Stimulated activated CD8-positive, alpha-beta memory T cell treated with anti-CD3 and anti-CD28 coated beads, Interleukin-4, amount 100 ng/mL, for 4 hours (primary cell): ENCODE data around the gene THAP7.

Experiments used
- DNase-seq, 2 donors: peaks; one replicate each; pipeline ENCODE4 v3.0.0-alpha.2; 2020; ENCODE audit warnings: low read depth in 2 of 2, low spot score in 1 of 2

Gene THAP7

DNA sequence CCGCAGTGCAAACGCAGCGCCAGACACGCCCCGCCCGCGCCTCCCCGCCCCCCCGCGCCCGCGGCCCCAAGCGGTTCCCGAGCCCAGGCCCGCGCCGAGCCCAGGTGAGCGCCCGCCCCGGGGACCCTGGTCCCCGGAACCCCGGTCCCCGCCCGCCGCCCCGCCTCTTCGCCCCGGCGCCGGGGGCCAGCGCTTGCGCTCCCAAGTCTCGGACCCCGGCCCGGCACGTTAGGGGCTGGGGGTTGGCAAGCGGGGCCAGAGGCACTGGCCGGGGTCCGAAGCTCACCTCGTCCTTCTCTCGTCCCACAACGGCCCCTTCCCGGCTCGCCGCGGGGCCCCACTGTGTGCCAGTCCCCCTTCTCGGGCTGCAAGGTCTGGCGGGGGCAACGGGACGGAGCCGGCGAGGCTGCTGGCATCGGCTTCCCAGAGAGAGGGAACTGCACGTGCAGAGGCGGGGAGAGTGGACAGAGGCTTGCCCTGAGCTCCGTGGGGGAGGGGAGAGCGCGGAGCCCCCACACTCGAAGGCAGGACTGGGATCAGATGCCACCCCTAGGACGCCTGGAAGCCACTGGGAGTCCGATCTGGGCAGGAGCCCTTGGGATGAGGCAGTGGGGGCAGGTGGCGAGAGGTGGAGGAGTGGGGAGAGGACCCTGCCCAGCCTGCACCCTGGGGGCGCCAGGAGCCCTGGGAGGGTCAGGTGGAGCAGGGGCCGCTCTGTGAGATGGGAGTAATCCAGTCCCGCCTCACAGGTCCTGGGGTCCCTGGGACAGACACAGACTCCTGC lies 36.6 kb downstream of the THAP7 start:
- no peak for DNase-seq

DNA sequence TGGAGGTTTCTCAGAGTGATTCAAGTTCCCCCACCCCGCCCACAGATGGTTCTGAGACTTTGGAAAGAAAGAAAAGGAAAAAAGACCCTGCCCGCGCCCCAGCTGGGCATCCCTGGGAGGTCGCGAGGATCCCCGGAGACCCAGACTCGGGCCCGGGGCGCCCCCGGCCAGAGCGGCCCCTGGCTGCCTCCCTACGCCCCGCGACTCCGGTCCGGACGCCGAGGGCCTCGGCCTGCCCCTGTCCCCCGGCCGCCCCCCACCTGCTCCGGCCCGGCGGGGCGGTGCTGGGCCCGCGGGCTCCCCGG lies 37.2 kb downstream of the THAP7 start:
- no peak for DNase-seq

DNA sequence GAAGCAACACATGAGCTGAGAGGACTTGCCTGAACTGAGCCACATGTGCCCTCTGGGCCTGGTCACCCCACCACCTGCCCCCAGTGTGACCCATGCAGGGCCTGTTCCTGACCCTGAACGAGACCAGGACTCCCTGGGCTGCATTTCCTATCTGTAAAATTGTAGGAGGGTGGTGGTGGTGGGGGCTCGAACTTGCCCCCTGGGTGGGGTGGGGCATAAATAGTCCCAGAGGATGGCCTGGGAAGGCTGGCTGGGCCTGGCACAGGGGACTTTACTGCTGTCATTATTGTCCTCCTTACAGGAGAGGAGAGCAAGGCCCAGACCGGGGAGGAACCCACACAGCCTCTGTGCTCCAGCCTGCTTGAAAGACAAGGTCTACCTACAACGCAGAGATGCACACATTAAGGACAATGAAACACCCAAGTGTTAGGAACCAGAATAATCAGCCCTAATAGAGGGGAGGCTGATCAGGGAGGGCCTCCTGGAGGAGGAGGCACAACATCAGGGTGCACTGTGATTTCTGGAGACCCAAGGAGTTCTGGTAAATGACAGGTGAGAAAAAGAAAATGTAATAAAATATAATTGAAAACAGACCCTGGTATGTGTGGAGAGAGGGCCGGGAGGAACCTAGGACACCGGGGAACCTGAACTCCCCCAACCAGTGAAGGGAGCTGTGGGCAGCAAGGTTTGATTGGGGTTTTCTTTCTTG lies 37.7 kb downstream of the THAP7 start:
- no peak for DNase-seq

DNA sequence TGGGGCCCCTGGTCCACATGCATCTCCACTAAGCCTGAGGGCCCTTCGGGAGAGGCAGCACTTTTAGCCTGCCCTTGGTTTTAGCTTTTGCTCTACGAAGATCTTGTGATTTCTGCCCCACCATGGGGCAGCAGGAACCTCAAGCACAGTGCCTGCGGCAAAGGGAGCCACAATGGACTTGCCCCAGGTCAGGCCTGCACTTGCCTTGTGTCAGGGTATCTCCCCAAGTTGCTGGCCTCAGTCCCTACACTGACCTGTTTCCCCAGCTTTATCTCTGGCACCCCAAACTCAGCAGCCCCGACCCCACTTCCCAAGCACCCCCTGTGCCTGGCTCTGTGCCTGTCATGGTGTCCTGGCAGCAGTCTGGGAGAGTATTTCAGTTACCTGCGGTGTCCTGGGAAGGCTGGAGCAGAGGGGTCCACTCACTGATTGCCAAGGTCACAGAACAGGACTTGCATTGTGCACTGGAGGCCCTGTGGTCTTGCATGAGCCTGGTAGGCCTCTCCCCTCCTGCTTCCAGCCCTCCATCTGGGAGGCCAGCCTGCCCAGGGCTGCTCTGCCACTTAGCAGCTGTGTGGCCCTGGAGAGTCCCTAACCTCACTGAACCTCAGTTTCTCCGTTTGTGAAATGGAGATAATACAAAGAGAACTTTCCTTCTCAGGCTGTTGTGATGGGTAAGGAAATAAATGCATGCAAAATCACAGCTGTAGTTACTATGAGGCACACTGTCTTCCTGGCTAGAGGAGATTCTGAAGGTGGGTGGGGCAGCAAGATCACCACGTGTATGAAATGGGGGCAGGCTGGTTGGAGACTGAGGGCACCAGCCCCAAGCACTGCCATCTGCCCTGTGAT lies 38.5 kb downstream of the THAP7 start:
- no peak for DNase-seq

DNA sequence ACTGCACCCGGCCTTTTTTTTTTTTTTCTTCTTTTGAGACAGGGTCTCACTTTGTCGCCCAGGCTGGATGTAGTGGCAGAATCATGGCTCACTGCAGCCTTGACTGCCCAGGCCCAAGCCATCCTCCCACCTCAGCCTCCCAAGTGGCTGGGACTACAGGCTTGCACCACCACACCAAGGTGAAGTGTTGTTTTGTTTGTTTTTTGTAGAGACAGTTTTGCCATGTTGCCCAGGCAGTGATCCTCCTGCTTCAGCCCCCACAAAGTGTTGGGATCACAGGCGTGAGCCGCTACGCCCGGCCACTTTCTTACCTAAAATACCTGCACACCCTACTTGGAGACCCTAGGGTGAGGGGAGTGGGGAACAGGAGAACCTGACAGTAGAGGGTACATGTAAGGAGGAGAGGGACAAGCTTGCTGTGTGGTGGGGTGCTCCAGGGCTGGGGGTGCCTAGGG lies 39.4 kb downstream of the THAP7 start:
- no peak for DNase-seq

DNA sequence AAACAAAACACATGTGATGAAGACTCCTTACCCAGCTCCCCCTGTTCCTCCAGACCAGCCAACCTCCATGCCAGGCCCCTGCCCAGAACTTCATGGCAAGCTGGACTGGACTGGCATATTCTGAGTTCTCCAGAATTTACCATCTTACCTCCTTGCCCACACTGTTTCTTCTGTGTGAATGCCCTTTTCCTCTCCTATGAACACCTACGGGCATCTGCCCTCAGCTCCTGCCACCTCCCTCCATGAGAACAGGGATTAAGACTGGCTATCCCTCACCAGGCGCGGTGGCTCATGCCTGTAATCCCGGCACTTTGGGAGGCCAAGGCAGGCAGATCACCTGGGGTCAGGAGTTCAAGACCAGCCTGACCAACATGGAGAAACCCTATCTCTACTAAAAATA lies 41.3 kb downstream of the THAP7 start:
- DNase-seq: no peak

DNA sequence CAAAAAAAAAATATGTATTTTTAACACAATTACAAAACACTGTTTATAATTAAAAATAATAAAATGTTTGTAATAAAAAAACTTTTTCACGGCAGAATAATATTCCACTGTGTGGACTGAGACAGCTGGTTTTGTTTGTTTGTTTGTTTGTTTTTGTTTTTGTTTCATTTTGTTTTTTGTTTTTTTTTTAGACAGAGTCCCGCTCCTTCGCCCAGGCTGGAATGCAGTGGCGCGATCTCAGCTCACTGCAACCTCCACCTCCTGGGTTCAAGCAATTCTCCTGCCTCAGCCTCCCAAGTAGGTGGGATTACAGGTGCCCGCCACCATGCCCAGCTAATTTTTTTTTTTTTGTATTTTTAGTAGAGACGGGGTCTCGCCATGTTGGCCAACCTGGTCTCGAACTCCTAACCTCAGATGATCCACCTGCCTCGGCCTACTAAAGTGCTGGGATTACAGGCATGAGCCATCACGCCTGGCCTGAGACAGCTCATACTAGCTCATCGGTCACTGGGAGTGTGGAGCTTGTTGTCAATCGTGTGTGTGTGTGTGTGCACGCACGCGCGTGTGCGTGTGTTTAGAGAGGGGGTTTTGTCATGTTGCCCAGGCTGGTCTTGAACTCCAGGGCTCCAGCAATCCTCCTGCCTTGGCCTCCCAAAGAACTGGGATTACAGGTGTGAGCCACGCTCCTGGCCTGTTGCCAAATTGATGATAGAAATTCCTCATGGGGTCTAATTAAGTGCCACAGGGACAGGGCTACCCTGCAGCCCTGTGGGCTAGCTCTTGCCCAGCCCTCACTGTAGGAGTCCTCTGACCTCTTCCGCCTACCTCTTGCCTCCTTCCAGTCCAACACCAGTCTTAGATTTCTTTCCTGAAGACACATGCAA lies 42.1 kb downstream of the THAP7 start:
- DNase-seq: no peak

DNA sequence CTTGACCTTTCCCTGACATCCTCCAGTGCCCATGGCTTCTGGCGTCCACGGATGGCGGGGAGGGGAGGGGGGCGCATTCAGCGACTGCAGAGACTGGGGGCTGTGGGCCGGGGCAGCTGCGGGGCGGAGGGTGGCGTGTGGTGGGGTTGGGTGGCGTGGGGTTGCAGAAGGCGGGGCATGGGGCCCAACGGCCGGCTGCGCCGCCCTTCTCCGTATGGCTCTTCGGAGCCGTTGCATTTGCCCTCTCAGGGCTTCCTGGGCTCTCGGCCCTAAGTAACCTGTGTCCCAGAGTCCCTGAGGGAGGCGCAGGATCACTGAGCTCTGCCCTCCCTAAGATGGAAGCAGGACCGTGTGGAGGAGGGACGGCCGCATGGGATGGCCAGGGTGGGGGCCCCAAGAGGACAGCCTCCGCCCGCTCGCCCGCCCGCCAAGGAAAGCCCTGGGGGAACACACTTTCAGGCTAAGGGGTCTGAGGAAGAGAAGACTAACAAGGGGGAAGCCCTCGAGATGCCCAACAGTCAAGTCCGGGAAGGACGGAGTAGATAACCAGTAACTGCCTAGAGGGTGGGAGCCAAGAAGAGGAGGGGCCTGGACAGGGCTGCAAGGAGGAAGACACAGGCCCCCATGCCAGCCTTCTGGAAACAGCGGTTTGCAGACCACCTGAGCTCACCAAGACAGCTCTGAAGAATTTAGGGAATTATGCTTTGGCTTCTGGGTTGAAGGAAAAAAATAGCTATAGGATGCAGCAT lies 44.1 kb downstream of the THAP7 start:
- no peak for DNase-seq

DNA sequence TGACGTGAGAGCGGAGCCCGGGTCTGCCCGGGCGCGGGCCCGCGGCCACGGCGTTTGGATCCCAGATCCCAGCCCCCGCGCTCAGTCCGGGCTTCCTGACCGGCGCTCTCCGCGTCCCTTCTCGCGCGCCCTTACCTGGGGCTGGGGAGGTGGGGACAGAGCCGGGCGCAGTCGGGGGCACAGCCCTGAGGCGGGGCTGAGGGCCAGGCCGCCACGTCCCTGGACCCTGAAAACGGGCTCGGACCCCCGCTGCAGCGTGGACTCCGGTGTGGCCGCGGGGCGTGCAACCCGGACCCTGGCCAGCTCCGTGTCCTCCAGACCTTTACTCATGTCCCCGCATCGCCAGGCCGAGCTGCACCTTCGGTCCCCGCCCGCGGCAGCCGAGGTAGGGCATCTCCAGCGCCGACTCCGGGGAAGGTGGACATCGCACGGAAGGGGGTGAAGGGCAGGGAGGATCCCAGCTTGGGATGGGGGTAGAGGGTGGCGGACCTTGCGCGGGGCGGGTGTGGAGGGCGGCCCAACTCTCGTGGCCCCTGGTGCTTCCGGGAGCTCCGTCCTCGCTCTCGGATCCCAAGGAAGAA lies 44.7 kb downstream of the THAP7 start:
- no peak for DNase-seq

DNA sequence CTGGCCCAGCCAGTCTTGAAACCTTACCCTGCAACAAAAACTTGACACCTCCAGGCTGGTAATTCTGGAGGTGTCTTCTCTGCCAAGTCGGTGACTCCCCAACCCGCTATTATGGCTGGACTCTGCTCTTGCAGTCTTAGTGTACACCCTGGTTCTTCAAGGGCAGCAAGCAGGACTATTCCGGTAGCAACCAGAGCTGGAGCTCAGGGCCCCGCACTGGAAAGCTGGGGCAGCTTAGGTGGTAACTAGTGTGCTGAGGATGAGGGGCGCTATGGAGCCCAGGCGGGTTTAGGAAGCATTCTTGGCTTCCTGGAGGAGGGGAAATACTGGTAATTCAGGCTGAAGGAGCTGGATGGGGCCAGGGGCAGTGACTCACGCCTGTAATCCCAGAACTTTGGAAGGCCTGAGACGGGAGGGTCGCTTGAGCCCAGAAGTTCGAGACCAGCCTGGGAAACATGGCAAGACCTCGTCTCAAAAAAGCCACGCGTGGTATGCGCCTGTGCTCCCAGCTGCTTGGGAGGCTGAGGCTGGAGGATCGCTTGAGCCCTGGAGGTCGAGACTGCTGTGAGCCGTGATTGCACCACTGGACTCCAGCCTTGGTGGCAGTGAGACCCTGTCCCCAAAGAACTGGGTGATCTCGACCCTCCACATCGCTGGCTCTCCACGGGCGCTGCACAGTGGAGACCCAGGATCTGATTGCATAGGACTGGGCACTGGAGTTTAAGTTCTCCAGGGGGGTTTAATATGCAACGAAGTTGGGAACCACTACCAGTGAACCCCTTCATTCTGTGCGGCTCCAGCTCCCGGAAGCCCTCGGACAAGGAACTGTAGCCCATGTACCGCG lies 45.4 kb downstream of the THAP7 start:
- no peak for DNase-seq

DNA sequence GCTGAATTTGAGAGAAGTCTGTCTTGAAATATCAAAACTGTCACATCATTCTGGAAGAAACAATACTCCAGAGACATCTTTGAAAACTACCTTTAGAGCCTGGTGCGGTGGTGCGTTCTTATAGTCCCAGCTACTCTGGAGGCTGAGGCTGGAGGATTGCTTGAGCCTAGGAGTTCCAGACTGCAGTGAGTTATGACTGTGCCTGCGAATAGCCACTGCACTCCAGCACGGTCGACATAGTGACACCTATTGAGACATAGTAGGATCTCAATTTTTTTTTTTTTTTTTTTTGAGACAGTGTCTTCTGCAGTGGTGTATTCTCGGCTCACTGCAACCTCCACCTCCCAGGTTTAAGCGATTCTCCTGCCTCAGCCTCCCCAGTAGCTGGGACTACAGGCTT lies 46.4 kb downstream of the THAP7 start:
- DNase-seq: no peak

DNA sequence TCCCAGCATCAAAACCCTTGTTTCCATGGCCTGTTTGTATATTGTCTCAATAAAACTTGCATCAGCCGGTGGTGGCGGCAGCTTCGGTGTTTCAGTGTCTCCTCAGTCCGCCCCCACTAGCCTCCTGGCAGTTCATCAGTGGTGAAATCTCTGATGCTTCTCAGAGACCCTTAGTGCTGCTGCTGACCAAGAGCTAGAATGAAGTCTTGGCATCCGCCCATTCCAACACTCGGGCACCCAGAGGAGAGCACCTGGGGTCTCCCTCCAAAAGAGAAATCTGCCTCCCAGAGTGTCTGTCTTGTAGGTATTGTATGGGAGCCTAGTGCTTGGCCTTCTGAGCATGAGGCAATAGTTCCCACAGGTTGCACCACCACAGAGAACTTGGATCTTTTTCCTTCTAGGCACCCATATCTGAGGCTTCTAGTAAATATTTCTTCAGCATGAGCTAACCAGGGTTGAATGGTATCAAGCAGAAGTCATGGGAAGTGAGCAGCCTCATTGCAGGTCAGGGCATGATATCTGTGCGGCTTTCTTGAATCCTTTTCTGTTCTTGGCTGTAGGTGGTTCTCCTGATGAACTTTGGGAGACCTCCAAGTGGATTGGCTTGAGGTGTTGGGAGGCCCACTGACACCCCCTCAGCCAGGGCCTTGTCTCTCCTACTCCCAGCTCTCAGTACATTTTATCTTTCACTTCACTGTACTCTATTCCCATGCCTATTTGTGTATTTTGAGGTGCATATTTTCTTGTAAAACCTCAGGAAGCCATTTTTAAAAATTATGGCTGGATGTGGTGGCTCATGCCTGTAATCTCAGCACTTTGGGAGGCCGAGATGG lies 48.0 kb downstream of the THAP7 start:
- DNase-seq: no peak

DNA sequence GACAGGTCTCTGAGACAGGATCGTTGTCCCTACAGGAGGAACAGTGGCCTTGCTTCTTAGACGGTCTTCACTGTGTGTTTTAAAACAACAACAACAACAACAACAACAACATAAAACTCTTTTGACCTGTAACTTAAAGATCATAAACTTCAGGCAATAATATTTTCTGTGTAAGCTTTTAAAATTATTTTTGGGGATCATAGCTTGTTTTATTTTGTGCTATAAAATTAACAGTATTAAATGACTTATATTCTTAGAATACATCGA lies 48.6 kb downstream of the THAP7 start:
- no peak for DNase-seq

DNA sequence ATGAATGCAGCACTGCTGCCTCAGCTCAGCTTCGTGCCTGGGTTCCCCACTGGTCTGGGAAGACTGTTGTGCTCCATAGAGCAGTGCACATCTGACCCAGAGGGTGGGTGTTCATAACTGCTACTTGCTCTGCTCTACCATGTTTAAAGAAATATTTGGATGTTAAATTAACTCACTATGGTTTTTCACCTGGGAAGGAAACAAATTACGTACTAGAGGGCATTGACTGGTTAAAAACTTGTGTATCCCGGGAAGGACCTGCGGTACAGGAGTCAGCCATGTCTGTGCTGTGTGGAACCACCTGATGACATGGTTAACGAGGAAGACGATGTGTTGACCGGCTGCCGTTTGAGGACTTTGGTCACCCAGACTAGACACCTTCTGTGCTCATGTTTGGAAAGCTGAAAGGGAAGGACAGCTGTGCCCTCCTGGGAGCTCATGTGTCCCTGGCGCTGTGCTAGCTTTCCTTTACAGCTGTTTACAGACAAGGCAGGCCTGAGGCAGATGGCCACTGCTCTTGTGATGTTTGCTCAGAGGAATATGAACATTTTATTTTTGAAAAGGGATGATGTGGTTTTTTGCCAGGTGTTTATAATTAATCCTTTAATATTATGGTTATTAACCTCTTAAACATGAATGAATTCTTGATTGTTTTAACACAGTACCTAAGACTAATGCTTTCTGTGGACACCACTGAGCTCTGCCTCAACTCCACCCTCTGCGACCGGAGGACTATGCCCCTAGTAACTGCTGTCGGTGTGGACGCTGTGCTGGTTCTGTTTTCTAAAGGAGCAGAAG lies 49.2 kb downstream of the THAP7 start:
- DNase-seq: no peak

DNA sequence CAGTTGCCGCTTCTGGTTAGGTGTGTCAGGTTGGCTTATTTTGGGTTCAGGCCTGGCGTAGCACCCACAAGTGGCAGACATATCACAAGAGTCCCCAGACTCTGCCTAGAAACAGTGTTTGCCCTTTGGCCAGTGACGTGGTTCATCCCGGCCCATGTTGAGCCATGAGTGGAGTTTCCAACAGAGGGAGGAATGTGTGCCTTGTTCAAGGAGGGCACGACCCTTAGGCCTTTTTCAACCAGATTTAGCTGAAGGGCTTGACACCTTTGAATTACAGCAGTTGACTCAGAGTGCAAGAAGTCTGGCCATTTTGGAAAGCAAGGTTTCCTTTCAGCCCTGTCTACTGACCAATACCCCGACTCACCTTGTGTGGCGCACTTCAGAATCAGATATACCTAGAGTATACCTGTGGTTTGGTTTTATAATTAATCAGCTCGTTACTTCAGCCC lies 50.0 kb downstream of the THAP7 start:
- DNase-seq: no peak

DNA sequence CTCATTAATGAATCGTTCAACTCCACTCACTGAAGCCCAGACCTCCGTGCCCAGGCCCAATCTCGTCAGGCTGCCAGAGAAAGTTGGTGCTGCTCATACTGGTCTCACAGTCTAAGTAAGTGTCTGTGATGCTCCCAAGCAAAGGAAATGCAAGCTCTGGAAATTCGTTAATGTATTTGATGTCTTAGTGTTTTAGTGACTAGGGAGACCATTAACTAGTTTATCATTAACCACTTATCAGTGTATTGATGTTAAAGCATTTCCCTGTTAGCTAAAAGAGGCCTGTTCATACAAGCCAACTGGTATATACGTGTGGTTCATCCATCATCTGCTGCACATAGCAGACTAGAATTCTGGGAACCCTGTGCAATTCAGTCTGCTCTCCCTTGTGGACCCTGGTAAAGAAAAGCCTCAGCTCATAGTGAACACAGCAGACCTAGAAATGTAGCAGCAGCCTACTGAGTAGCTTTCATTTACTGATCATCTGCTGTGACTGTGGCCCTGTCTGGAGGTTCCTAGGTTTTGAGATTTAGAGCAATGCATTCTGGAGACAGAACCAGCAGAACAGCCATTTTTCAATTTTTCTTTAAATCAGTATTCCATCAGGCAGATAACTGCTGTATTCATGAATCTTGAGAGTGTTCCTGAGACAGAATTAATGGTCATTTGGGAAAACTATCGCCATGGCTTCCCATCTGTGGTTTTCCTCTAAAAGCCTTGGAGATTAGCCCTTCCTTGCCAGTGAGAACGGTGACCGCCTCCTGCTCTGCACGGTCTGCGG lies 50.6 kb downstream of the THAP7 start:
- no peak for DNase-seq

DNA sequence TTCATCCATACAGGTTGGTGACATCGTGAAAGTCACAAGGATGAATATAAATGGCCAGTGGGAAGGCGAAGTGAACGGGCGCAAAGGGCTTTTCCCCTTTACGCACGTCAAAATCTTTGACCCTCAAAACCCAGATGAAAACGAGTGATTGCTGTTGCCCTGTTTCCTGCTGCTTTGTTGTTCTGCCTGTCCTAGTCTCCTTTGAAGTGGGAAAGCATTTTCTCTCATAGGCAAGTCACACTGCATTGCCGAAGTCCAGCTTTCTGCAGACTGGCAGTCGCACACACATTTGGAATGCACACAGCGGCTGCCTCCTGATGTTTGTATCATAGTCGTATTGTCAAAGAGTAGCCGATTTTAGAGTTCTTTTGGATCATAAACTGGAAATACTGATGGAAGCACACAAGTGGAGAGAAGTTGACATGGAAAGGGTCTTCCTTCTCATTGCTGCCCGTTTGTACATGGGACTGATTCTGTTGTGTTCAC lies 52.2 kb downstream of the THAP7 start:
- no peak for DNase-seq
